GM23338 (cell line): Measurements from ENCODE around the gene TNIP1. TPM values are rescaled to one million over a fixed set of nuclear protein-coding genes. Genes with fewer than 3 reads are reported as not detected.

ENCODE experiments used
- ATAC-seq: fragments of 200-7000 bp; cut with Tn5 transposase; 3 replicates; pipeline ENCODE4 v1.9.1; 2020
- DNase-seq: peaks from one replicate; pipeline ENCODE4 v3.0.0-alpha.2; 2015; ENCODE audit warnings: low spot score
- H2AFZ ChIP-seq: fragments of 200-600 bp; sonication (generic); 2 replicates; pipeline ENCODE4 v1.8.0; 2016; ENCODE audit warnings: antibody characterized with exemption, mild to moderate bottlenecking, moderate library complexity
- H3F3A ChIP-seq: fragments of 200-600 bp; sonication (generic); replicated peaks from 2 replicates; pipeline ENCODE4 v1.8.0; 2017; ENCODE audit warnings: antibody characterized with exemption, mixed run types, low read depth
- H3K27ac ChIP-seq: fragments of 200-600 bp; sonication (generic); 2 replicates; pipeline ENCODE4 v1.6.1; 2016; ENCODE audit warnings: low read depth
- H3K27me3 ChIP-seq: fragments of 200-600 bp; sonication (generic); 2 replicates; pipeline ENCODE4 v1.8.0; 2016; ENCODE audit warnings: mild to moderate bottlenecking, mixed run types, moderate library complexity; ENCODE audit not compliant: insufficient read depth
- H3K36me3 ChIP-seq: fragments of 200-600 bp; sonication (generic); 2 replicates; pipeline ENCODE4 v1.8.0; 2016; ENCODE audit warnings: mild to moderate bottlenecking; ENCODE audit not compliant: insufficient read depth
- H3K4me1 ChIP-seq: fragments of 200-600 bp; sonication (generic); 2 replicates; pipeline ENCODE4 v1.8.0; 2016; ENCODE audit warnings: mild to moderate bottlenecking, moderate library complexity; ENCODE audit not compliant: insufficient read depth
- H3K4me2 ChIP-seq: fragments of 200-600 bp; sonication (generic); 2 replicates; pipeline ENCODE4 v1.7.1; 2017; ENCODE audit warnings: mixed run types
- H3K4me3 ChIP-seq: fragments of 200-600 bp; sonication (generic); 2 replicates; pipeline ENCODE4 v1.6.1; 2016; ENCODE audit warnings: mixed run types
- H3K79me2 ChIP-seq: fragments of 200-600 bp; sonication (generic); replicated peaks from 2 replicates; pipeline ENCODE4 v1.8.0; 2017; ENCODE audit warnings: mild to moderate bottlenecking; ENCODE audit not compliant: insufficient read depth
- H3K9me2 ChIP-seq: fragments of 200-600 bp; sonication (generic); 2 replicates; pipeline ENCODE4 v1.8.0; 2017; ENCODE audit not compliant: insufficient read depth
- H4K20me1 ChIP-seq: fragments of 200-600 bp; sonication (generic); replicated peaks from 2 replicates; pipeline ENCODE4 v1.8.0; 2017; ENCODE audit warnings: mild to moderate bottlenecking; ENCODE audit not compliant: insufficient read depth
- H3K27ac Mint-ChIP-seq: 2 replicates; pipeline ENCODE4 v1.8.0; 2020; ENCODE audit warnings: inconsistent platforms, mild to moderate bottlenecking, moderate library complexity, mixed read lengths
- H3K27me3 Mint-ChIP-seq: 3 replicates; pipeline ENCODE4 v1.8.0; 2022; ENCODE audit warnings: low read depth, mild to moderate bottlenecking, moderate library complexity, mixed read lengths, inconsistent platforms; ENCODE audit not compliant: insufficient read depth, poor library complexity
- H3K36me3 Mint-ChIP-seq: 3 replicates; pipeline ENCODE4 v1.8.0; 2021; ENCODE audit warnings: low read depth, mild to moderate bottlenecking, inconsistent platforms, moderate library complexity, mixed read lengths
- H3K4me1 Mint-ChIP-seq: 3 replicates; pipeline ENCODE4 v1.8.0; 2020; ENCODE audit warnings: mild to moderate bottlenecking, inconsistent platforms, mixed read lengths
- H3K4me3 Mint-ChIP-seq: 3 replicates; pipeline ENCODE4 v1.8.0; 2021; ENCODE audit warnings: moderate library complexity, mild to moderate bottlenecking, inconsistent platforms, mixed read lengths
- H3K9me3 Mint-ChIP-seq: 3 replicates; pipeline ENCODE4 v1.8.0; 2020; ENCODE audit warnings: moderate library complexity, mild to moderate bottlenecking, inconsistent platforms, mixed read lengths
- CREB1 ChIP-seq: fragments of 250-450 bp; sonication (Bioruptor Pico); IDR thresholded peaks from 2 replicates; pipeline ENCODE4 v1.5.0; 2020; ENCODE audit warnings: low read depth, mild to moderate bottlenecking, moderate library complexity
- EZH2 ChIP-seq: fragments of 200-600 bp; sonication (generic); IDR thresholded peaks from one replicate; pipeline ENCODE4 v1.8.0; 2017; ENCODE audit warnings: antibody characterized with exemption, mild to moderate bottlenecking, low read depth; ENCODE audit not compliant: unreplicated experiment
- NANOG ChIP-seq: IDR thresholded peaks from 2 replicates; pipeline ENCODE4 v1.6.1; 2016; ENCODE audit warnings: antibody characterized with exemption, borderline replicate concordance
- POLR2AphosphoS5 ChIP-seq: IDR thresholded peaks from 2 replicates; pipeline ENCODE4 v1.6.1; 2016; ENCODE audit warnings: antibody characterized with exemption, low read depth
- STAT1 ChIP-seq: IDR thresholded peaks from one replicate; pipeline ENCODE4 v1.6.1; 2016; ENCODE audit warnings: antibody characterized with exemption; ENCODE audit not compliant: unreplicated experiment
- ZNF114 ChIP-seq: fragments of 250-450 bp; sonication (Bioruptor Pico); IDR thresholded peaks from 2 replicates; pipeline ENCODE4 v1.5.0; 2020; ENCODE audit warnings: mild to moderate bottlenecking, moderate library complexity
- ZNF331 ChIP-seq: fragments of 250-450 bp; sonication (Bioruptor Pico); IDR thresholded peaks from 2 replicates; pipeline ENCODE4 v1.5.0; 2020; ENCODE audit warnings: low read depth, mild to moderate bottlenecking, moderate library complexity
- polyA plus RNA-seq: library from polyadenylated mRNA; unstranded; fragments of >200 nt; fragmentation: Nextera tagmentation; extraction: Ambion mirVana; gene quantifications from 2 replicates; pipeline ENCODE4 v1.2.1, GENCODE V29; 2016
- total RNA-seq: library from RNA; depleted of rRNA; stranded (reverse); fragments of >200 nt; shearing (Covaris generic); gene quantifications from 2 replicates; pipeline ENCODE4 v1.2.3, GENCODE V29; 2014
- TF ChIP-seq, protein P1 (sequence below): IDR thresholded peaks from 2 replicates; pipeline ENCODE4 v1.6.1; 2016; ENCODE audit warnings: antibody characterized with exemption
- TF ChIP-seq, protein P2 (sequence below), 2 experiments: fragments of 200-600 bp in 1 of 2; sonication (generic) in 1 of 2; conservative IDR thresholded peaks; 2 replicates each; pipeline versions ENCODE4 v1.5.1 to v1.6.1; 2016 to 2017; ENCODE audit warnings: antibody characterized with exemption in 2 of 2, low read depth in 2 of 2, mild to moderate bottlenecking in 2 of 2, moderate library complexity in 1 of 2

The TNIP1 gene
- total and polyA plus RNA-seq, 2 experiments from 2014 or later, result 10.3 to 29.6 TPM

DNA sequence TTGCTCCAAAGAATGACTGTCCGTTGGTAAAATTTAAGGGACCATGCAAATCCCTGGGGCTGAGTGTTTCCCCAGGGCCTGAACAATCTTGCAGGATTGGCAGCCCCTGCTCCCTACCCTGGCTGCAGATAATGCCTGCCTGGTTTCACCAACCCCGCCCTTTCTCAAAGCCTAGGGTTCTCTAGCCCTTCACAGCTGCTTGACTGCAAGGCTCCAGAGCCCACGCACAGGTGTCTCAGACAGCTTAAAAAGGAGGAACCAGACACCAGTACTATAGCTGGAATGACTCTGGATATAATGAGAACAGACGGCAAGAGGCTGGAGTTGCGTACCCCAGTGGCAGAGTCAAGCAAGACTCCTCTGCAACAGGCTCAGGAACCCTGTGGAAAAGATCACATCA, 25.2 kb upstream of the TNIP1 start:
- H3K4me3 ChIP-seq, result no peak overlapping the region
- no peak for TF ChIP-seq ZNF114 (CRISPR knock-in tag)
- TF ChIP-seq STAT1, result no peak
- TF ChIP-seq, protein P1, sequence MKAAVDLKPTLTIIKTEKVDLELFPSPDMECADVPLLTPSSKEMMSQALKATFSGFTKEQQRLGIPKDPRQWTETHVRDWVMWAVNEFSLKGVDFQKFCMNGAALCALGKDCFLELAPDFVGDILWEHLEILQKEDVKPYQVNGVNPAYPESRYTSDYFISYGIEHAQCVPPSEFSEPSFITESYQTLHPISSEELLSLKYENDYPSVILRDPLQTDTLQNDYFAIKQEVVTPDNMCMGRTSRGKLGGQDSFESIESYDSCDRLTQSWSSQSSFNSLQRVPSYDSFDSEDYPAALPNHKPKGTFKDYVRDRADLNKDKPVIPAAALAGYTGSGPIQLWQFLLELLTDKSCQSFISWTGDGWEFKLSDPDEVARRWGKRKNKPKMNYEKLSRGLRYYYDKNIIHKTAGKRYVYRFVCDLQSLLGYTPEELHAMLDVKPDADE, result no peak
- TF ChIP-seq ZNF331, result no peak
- no peak for TF ChIP-seq EZH2
- H3K4me3 Mint-ChIP-seq, result no peak overlapping the region
- ATAC-seq (no peak), DNase-seq (no peak)
- no peaks in the 10 kb centered on the region for H3K9me2 ChIP-seq
- H2AFZ ChIP-seq, result no peak overlapping the region
- H4K20me1 ChIP-seq, result no peaks in the 10 kb centered on the region
- H3K36me3 Mint-ChIP-seq, result peaks cover 11% of the 10 kb centered on the region
- H3K27me3 ChIP-seq, result no peaks in the 10 kb centered on the region
- H3K27ac Mint-ChIP-seq, result no peak overlapping the region
- H3K36me3 ChIP-seq, result no peaks in the 10 kb centered on the region
- no peak overlapping the region for H3K27ac ChIP-seq
- H3K4me2 ChIP-seq, result no peak overlapping the region
- no peaks in the 10 kb centered on the region for H3K4me1 ChIP-seq
- no peaks in the 10 kb centered on the region for H3F3A ChIP-seq
- H3K27me3 Mint-ChIP-seq, result peaks cover 5% of the 10 kb centered on the region
- H3K4me1 Mint-ChIP-seq, result no peaks in the 10 kb centered on the region
- no peaks in the 10 kb centered on the region for H3K9me3 Mint-ChIP-seq
- H3K79me2 ChIP-seq, result no peaks in the 10 kb centered on the region

DNA sequence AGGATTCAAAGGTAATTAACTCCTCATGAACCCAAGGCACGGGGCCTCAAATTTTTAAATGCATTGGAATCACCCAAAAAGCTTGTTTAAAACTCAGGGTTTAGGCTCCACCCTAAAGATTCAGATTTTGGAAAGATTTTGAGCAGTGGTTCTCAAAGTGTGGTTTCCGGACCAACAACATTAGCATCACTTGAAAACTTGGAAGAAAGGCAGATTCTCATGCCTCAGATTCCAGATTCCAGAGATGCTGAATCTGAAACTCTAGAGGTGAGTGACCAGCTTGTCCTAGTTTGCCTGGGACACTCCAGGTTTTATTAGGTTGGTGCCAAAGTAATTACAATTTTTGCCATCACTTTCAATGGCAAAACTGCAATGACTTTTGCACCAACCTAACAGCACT, 24.7 kb upstream of the TNIP1 start:
- Histone ChIP-seq H3K4me3 (no peak overlapping the region), H3K4me1 (no peaks in the 10 kb centered on the region), H2AFZ (no peak overlapping the region), H3K27ac (no peak overlapping the region), H3F3A (no peaks in the 10 kb centered on the region), H3K4me2 (no peak overlapping the region), H3K79me2 (no peaks in the 10 kb centered on the region), H3K36me3 (no peaks in the 10 kb centered on the region), H3K27me3 (no peaks in the 10 kb centered on the region), H4K20me1 (no peaks in the 10 kb centered on the region), H3K9me2 (no peaks in the 10 kb centered on the region)
- H3K4me1 Mint-ChIP-seq, result no peaks in the 10 kb centered on the region
- H3K9me3 Mint-ChIP-seq, result no peaks in the 10 kb centered on the region
- ATAC-seq (no peak), DNase-seq (no peak)
- no peak overlapping the region for H3K27ac Mint-ChIP-seq
- TF ChIP-seq NANOG (no peak), POLR2AphosphoS5 (no peak), EZH2 (no peak), CREB1 (CRISPR knock-in tag) (no peak)
- TF ChIP-seq, protein P2, sequence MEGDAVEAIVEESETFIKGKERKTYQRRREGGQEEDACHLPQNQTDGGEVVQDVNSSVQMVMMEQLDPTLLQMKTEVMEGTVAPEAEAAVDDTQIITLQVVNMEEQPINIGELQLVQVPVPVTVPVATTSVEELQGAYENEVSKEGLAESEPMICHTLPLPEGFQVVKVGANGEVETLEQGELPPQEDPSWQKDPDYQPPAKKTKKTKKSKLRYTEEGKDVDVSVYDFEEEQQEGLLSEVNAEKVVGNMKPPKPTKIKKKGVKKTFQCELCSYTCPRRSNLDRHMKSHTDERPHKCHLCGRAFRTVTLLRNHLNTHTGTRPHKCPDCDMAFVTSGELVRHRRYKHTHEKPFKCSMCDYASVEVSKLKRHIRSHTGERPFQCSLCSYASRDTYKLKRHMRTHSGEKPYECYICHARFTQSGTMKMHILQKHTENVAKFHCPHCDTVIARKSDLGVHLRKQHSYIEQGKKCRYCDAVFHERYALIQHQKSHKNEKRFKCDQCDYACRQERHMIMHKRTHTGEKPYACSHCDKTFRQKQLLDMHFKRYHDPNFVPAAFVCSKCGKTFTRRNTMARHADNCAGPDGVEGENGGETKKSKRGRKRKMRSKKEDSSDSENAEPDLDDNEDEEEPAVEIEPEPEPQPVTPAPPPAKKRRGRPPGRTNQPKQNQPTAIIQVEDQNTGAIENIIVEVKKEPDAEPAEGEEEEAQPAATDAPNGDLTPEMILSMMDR (conservative IDR thresholded peaks at IDR 0.05; ENCODE audit: low read depth in 2 of 2), result no peak
- peaks cover 11% of the 10 kb centered on the region for H3K36me3 Mint-ChIP-seq
- H3K4me3 Mint-ChIP-seq, result no peak overlapping the region
- H3K27me3 Mint-ChIP-seq, result peaks cover 5% of the 10 kb centered on the region

DNA sequence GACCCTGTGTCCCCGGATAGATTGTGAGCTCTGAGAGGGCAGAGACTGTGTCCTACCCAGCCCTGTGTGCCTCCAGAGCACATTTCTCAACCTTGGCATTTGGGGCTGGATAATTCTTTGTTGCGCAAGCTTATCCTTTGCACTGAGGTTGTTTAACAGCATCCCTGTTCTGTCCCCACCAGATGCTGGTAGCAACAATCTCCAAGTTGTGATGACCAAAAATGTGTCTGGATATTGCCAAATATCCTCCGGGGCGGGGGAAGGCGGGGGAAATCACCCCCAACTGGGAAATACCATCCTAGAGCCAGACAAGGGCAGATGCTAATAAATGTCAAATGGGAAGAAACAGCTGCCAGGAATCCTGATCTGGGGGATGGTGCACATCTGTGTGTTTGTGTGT, 24.0 kb upstream of the TNIP1 start:
- Histone ChIP-seq H3K79me2 (no peaks in the 10 kb centered on the region), H3K9me2 (no peaks in the 10 kb centered on the region), H3K4me3 (no peak overlapping the region), H4K20me1 (no peaks in the 10 kb centered on the region), H3F3A (no peaks in the 10 kb centered on the region), H3K36me3 (no peaks in the 10 kb centered on the region), H3K27ac (no peak overlapping the region), H3K27me3 (no peaks in the 10 kb centered on the region), H3K4me1 (no peaks in the 10 kb centered on the region), H2AFZ (no peak overlapping the region), H3K4me2 (no peak overlapping the region)
- ATAC-seq, result no peak
- H3K27ac Mint-ChIP-seq, result no peak overlapping the region
- H3K36me3 Mint-ChIP-seq, result peaks cover 11% of the 10 kb centered on the region
- no peak for DNase-seq
- no peaks in the 10 kb centered on the region for H3K9me3 Mint-ChIP-seq
- H3K4me1 Mint-ChIP-seq, result no peaks in the 10 kb centered on the region
- no peak overlapping the region for H3K4me3 Mint-ChIP-seq
- H3K27me3 Mint-ChIP-seq, result peaks cover 5% of the 10 kb centered on the region
- TF ChIP-seq ZNF114 (CRISPR knock-in tag), result no peak
- no peak for TF ChIP-seq POLR2AphosphoS5
